ENCODE results near the gene DBR1. TPM values are rescaled to one million over a fixed set of nuclear protein-coding genes. Genes with fewer than 3 reads are reported as not detected.

DBR1 gene
- total and polyA plus RNA-seq, 7 donors: 6.6 to 15.1 (median 9.6) TPM

- no peak for TF ChIP-seq POLR2AphosphoS5 (IDR thresholded peaks at IDR 0.05)
- TF ChIP-seq POLR2A (IDR thresholded peaks at IDR 0.05): no peak
- TF ChIP-seq, protein P1, sequence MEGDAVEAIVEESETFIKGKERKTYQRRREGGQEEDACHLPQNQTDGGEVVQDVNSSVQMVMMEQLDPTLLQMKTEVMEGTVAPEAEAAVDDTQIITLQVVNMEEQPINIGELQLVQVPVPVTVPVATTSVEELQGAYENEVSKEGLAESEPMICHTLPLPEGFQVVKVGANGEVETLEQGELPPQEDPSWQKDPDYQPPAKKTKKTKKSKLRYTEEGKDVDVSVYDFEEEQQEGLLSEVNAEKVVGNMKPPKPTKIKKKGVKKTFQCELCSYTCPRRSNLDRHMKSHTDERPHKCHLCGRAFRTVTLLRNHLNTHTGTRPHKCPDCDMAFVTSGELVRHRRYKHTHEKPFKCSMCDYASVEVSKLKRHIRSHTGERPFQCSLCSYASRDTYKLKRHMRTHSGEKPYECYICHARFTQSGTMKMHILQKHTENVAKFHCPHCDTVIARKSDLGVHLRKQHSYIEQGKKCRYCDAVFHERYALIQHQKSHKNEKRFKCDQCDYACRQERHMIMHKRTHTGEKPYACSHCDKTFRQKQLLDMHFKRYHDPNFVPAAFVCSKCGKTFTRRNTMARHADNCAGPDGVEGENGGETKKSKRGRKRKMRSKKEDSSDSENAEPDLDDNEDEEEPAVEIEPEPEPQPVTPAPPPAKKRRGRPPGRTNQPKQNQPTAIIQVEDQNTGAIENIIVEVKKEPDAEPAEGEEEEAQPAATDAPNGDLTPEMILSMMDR (IDR thresholded peaks at IDR 0.05): no peak
- TF ChIP-seq EP300 (IDR thresholded peaks at IDR 0.05): no peak
- 76 to 78% methylated on average over 10 of the region's 10 CpGs for WGBS, 2 donors
- no peak for DNase-seq
- H3K9me3 ChIP-seq: no peaks in the 10 kb centered on the region
- intact Hi-C loops (cut with DNase I): no loop called here
- H3K27me3 ChIP-seq: no peaks in the 10 kb centered on the region
- no peaks in the 10 kb centered on the region for H3K36me3 ChIP-seq
- H3K4me3 ChIP-seq: no peak overlapping the region
- H3K4me1 ChIP-seq: peaks cover 0 to 21% (median 15%) of the 10 kb centered on the region in 4 donors
- peak overlapping the region in 2 of 4 donors; percentile 50 to 55 for H3K27ac ChIP-seq
These were observed 49.9 kb downstream of the DBR1 start for GRCh38 chr3:138124706-138125355.

- no peak for DNase-seq
- H3K27ac ChIP-seq: peak overlapping the region in 1 of 4 donors; percentile 22
These were observed 50.5 kb downstream of the DBR1 start for GRCh38 chr3:138124188-138124587.

GRCh38 chr3:138119423-138119766 lies 55.3 kb downstream of the DBR1 start:
- H3K9me3 ChIP-seq: no peaks in the 10 kb centered on the region
- 60 to 76% methylated on average over 4 of the region's 4 CpGs for WGBS, 2 donors
- no peaks in the 10 kb centered on the region for H3K27me3 ChIP-seq
- TF ChIP-seq POLR2A (IDR thresholded peaks at IDR 0.05): no peak
- TF ChIP-seq, protein P1 (IDR thresholded peaks at IDR 0.05): no peak
- TF ChIP-seq EP300 (IDR thresholded peaks at IDR 0.05): no peak
- no peak for TF ChIP-seq POLR2AphosphoS5 (IDR thresholded peaks at IDR 0.05)
- no peaks in the 10 kb centered on the region for H3K36me3 ChIP-seq
- intact Hi-C loops (cut with DNase I): loop anchor here (1.0 to 5.0 kb wide), 3 partner anchors 37 to 53 kb away; partner anchors contain the start of gene DBR1
- no peak overlapping the region for H3K4me3 ChIP-seq
- peaks cover 0 to 19% (median 9%) of the 10 kb centered on the region in 4 donors for H3K4me1 ChIP-seq
- H3K27ac ChIP-seq: no peak overlapping the region
- no peak for DNase-seq

More at GRCh38 chr3:138124188-138124587, 50.5 kb downstream of the DBR1 start:
- WGBS, 2 donors: 80 to 86% methylated on average over 6 of the region's 6 CpGs
- TF ChIP-seq, protein P1 (IDR thresholded peaks at IDR 0.05): no peak
- TF ChIP-seq POLR2A (IDR thresholded peaks at IDR 0.05) (no peak), POLR2AphosphoS5 (IDR thresholded peaks at IDR 0.05) (no peak), EP300 (IDR thresholded peaks at IDR 0.05) (no peak)
- Histone ChIP-seq H3K4me1 (peaks cover 0 to 21% (median 15%) of the 10 kb centered on the region in 4 donors), H3K4me3 (no peak overlapping the region), H3K27me3 (no peaks in the 10 kb centered on the region), H3K9me3 (no peaks in the 10 kb centered on the region), H3K36me3 (no peaks in the 10 kb centered on the region)
- intact Hi-C loops (cut with DNase I): no loop called here

DNA sequence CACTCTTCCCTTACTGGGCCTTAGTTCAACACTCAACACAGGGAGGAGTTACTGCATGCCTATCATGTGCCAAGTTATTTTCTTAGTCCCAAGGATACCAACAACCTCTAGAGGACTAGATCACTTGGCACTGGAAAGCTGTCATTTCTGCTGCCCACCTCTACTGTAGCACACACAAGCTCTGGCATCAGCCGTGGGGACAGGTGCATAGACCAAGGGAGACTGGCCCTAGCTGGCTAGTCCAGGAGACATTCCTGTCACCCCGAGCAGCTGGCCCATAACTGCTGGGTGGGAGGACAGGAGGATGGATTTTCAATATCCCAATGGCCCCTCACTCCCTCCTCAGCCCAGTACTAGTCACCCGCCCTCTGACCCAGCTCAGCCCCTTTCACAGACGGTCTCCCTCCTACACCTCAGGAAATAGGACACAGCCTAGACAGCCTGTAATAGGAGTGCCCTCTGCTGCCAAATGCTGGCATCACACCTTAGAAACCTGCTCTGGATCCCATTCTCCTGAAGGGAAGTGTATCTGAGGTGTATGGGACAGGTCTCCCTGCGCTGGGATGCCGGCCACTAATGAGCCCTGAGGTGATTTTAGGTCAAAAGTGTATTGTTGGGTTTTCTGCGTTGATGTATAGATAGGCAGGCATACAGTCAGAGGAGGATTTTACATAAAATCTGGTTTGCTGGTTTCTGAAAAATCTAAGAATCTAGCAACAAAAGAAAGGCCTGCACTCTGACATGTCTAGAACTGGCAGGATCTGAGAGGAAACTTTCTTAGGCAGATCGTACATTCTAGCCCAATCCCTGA lies 55.9 kb downstream of the DBR1 start:
- 20 to 37% methylated on average over 8 of the region's 8 CpGs for WGBS, 2 donors
- no peaks in the 10 kb centered on the region for H3K36me3 ChIP-seq
- DNase-seq: peak; percentile 84
- intact Hi-C loops (cut with DNase I): loop anchor here (1.0 to 5.0 kb wide), 3 partner anchors 37 to 53 kb away; partner anchors contain the start of gene DBR1
- H3K4me3 ChIP-seq: no peak overlapping the region
- H3K27me3 ChIP-seq: no peaks in the 10 kb centered on the region
- no peak overlapping the region for H3K27ac ChIP-seq
- no peaks in the 10 kb centered on the region for H3K9me3 ChIP-seq
- H3K4me1 ChIP-seq: peaks cover 0 to 21% (median 14%) of the 10 kb centered on the region in 4 donors
- TF ChIP-seq POLR2AphosphoS5 (IDR thresholded peaks at IDR 0.05): no peak
- TF ChIP-seq, protein P1 (IDR thresholded peaks at IDR 0.05): peak; percentile 35 to 86 (median 54)

All from sigmoid colon (tissue), 7 donors.